GM12878 (cell line): ENCODE measurements around the gene FDXACB1. TPM values are rescaled to one million over a fixed set of nuclear protein-coding genes. Genes with fewer than 3 reads are reported as not detected.

Experiments used
- ATAC-seq: fragments of 200-7000 bp; cut with Tn5 transposase; 3 replicates; pipeline ENCODE4 v1.9.1; 2020; ENCODE audit warnings: mild to moderate bottlenecking, moderate library complexity
- BruUV-seq: library from RNA; stranded (reverse); fragments of 400-500 nt; replicated peaks from 2 replicates; lab custom pipeline; 2021; lab: Mats Ljungman, UMichigan
- CTCF ChIA-PET: fragments of 300-600 bp; sonication (Branson Sonifier 250); formaldehyde crosslinking; extraction: SDS; loops from one replicate; lab custom pipeline; 2021; ENCODE audit warnings: inconsistent platforms; lab: Yijun Ruan, JAX
- POLR2A ChIA-PET: fragments of 350-600 bp; formaldehyde crosslinking; extraction: SDS; loops from one replicate; lab custom pipeline; 2021; ENCODE audit warnings: inconsistent platforms; lab: Charles Lee
- RAD21 ChIA-PET: fragments of 300-600 bp; sonication (Branson Sonifier 250); formaldehyde crosslinking; loops from one replicate; lab custom pipeline; 2023; ENCODE audit warnings: antibody characterized with exemption; ENCODE audit not compliant: unreplicated experiment; lab: Charles Lee
- SMC1A ChIA-PET: fragments of 300-600 bp; sonication (Branson Sonifier 250); formaldehyde crosslinking; loops from one replicate; lab custom pipeline; 2023; ENCODE audit not compliant: unreplicated experiment, uncharacterized antibody; lab: Charles Lee
- DNase-seq: peaks from one replicate; pipeline ENCODE4 v3.0.0-alpha.2; 2011; ENCODE audit warnings: low read depth, low spot score
- FAIRE-seq: peaks from 3 replicates; lab custom pipeline; 2011; peaks lifted over from hg19 to GRCh38; lab: Jason Lieb, UNC
- H2AFZ ChIP-seq: 2 replicates; pipeline ENCODE4 v1.6.0; 2011; ENCODE audit warnings: low read depth, low read length, control low read depth; ENCODE audit not compliant: control insufficient read depth
- H3K27ac ChIP-seq: 2 replicates; pipeline ENCODE4 v1.5.1; 2011; ENCODE audit warnings: control low read depth; ENCODE audit not compliant: control insufficient read depth, insufficient read depth
- H3K27me3 ChIP-seq, 2 experiments: replicated peaks in 1 of 2; 2 replicates each; pipeline versions ENCODE4 v1.6.0 to v1.6.1; 2011; ENCODE audit warnings: low read length in 1 of 2; ENCODE audit not compliant: control insufficient read depth in 2 of 2, insufficient read depth in 2 of 2
- H3K36me3 ChIP-seq, 2 experiments: 2 replicates each; pipeline ENCODE4 v1.5.1; 2011; ENCODE audit warnings: low read length in 1 of 2; ENCODE audit not compliant: control insufficient read depth in 2 of 2, insufficient read depth in 2 of 2
- H3K4me1 ChIP-seq: 2 replicates; pipeline ENCODE4 v1.6.1; 2011; ENCODE audit warnings: mild to moderate bottlenecking, low read length, moderate library complexity, mixed read lengths; ENCODE audit not compliant: control insufficient read depth, insufficient read depth
- H3K4me2 ChIP-seq: 2 replicates; pipeline ENCODE4 v1.6.0; 2011; ENCODE audit warnings: control low read depth; ENCODE audit not compliant: control insufficient read depth, insufficient read depth
- H3K4me3 ChIP-seq: fragments of 200-600 bp; sonication (generic); 2 replicates; pipeline ENCODE4 v1.5.1; 2016
- H3K79me2 ChIP-seq: 2 replicates; pipeline ENCODE4 v1.6.0; 2011; ENCODE audit warnings: low read length; ENCODE audit not compliant: control insufficient read depth, insufficient read depth
- H3K9ac ChIP-seq: 2 replicates; pipeline ENCODE4 v1.8.0; 2011; ENCODE audit warnings: low read length, control low read depth, mixed read lengths; ENCODE audit not compliant: control insufficient read depth, insufficient read depth
- H3K9me3 ChIP-seq: replicated peaks from 3 replicates; pipeline ENCODE4 v1.5.1; 2011; ENCODE audit warnings: mild to moderate bottlenecking, low read length; ENCODE audit not compliant: control insufficient read depth, insufficient read depth
- H4K20me1 ChIP-seq: 2 replicates; pipeline ENCODE4 v1.6.0; 2011; ENCODE audit not compliant: control insufficient read depth, insufficient read depth
- BACH1 ChIP-seq: fragments of 450-650 bp; IDR thresholded peaks from 2 replicates; pipeline ENCODE4 v1.6.1; 2017; ENCODE audit warnings: mild to moderate bottlenecking, borderline replicate concordance
- CBX5 ChIP-seq: sonication (generic); IDR thresholded peaks from 2 replicates; pipeline ENCODE4 v1.6.1; 2016; ENCODE audit warnings: low read depth, moderate library complexity, mild to moderate bottlenecking, inconsistent platforms
- CREM ChIP-seq: IDR thresholded peaks from 2 replicates; pipeline ENCODE4 v1.6.1; 2014; ENCODE audit warnings: antibody characterized with exemption, low read depth
- DPF2 ChIP-seq: fragments of 450-650 bp; IDR thresholded peaks from 2 replicates; pipeline ENCODE4 v1.6.1; 2017; ENCODE audit warnings: mild to moderate bottlenecking
- EGR1 ChIP-seq, 2 experiments: IDR thresholded peaks; 1 replicate in 1 of 2; 2 replicates in 1 of 2; pipeline ENCODE4 v1.6.1; 2011 to 2012; ENCODE audit warnings: low read depth in 2 of 2, low read length in 2 of 2, borderline replicate concordance in 1 of 2, mild to moderate bottlenecking in 1 of 2, moderate library complexity in 1 of 2
- EP300 ChIP-seq, 2 experiments: fragments of 150-350 bp in 1 of 2; IDR thresholded peaks; 2 replicates each; pipeline ENCODE4 v1.6.1; 2011 to 2012; ENCODE audit warnings: low read depth in 2 of 2, low read length in 2 of 2, borderline replicate concordance in 1 of 2, improper control_type of control experiment in 1 of 2, inconsistent platforms in 1 of 2; ENCODE audit not compliant: control insufficient read depth in 1 of 2
- EZH2 ChIP-seq: IDR thresholded peaks from 2 replicates; pipeline ENCODE4 v1.6.1; 2012; ENCODE audit warnings: low read depth, mild to moderate bottlenecking, control low read depth, inconsistent platforms, low read length, borderline replicate concordance; ENCODE audit not compliant: control insufficient read depth
- NRF1 ChIP-seq: conservative IDR thresholded peaks from 2 replicates; pipeline ENCODE4 v1.6.1; 2011; ENCODE audit warnings: mild to moderate bottlenecking, low read depth, low read length, improper control_type of control experiment
- TBL1XR1 ChIP-seq: IDR thresholded peaks from 2 replicates; pipeline ENCODE4 v1.6.1; 2012; ENCODE audit warnings: low read depth, low read length, improper control_type of control experiment
- ZNF207 ChIP-seq: fragments of 450-650 bp; IDR thresholded peaks from 2 replicates; pipeline ENCODE4 v1.6.1; 2014; ENCODE audit warnings: antibody characterized with exemption, mild to moderate bottlenecking, borderline replicate concordance
- ZNF24 ChIP-seq: fragments of 450-650 bp; IDR thresholded peaks from 2 replicates; pipeline ENCODE4 v1.6.1; 2017; ENCODE audit warnings: antibody characterized with exemption, mild to moderate bottlenecking
- WGBS: methylation state at CpG from one replicate; pipeline ENCODE4 v1.1.6; 2016; ENCODE audit warnings: low lambda C conversion rate; ENCODE audit not compliant: insufficient replicate concordance, insufficient coverage; ENCODE audit errors: missing lambda C conversion rate; 5-methylcytosine and 5-hydroxymethylcytosine counted together
- in situ Hi-C: fragments of 300-500 bp; cut with MboI; formaldehyde crosslinking; loops from 9 replicates; pipeline ENCODE4 v1.14.3; 2018; ENCODE audit warnings: mixed read lengths
- intact Hi-C: fragments of 100-400 bp; cut with micrococcal nuclease; formaldehyde crosslinking; loops from one replicate; pipeline ENCODE4 v1.14.2; 2022; ENCODE audit not compliant: unreplicated experiment
- polyA plus RNA-seq, 11 experiments: library from polyadenylated mRNA; depleted of rRNA in 4 of 11; unstranded in 6 of 11; stranded (reverse) in 5 of 11; fragments of >200 nt; fragmentation: Nextera tagmentation in 4 of 11; fragmentation: Illumina TruSeq in 1 of 11; extraction: Ambion mirVana in 4 of 11; extraction: Trizol in 1 of 11; gene quantifications; 1 replicate in 1 of 11; 2 replicates in 10 of 11; pipeline versions ENCODE4 v1.2.1 to v1.2.3, GENCODE V29; 2011 to 2016; ENCODE audit warnings: inconsistent platforms in 2 of 11, missing spikeins in 2 of 11, low read depth in 1 of 11
- total RNA-seq, 4 experiments: library from RNA; depleted of rRNA in 3 of 4; stranded (reverse); fragments of >200 nt in 3 of 4; fragmentation: Illumina TruSeq in 1 of 4; extraction: Trizol in 1 of 4; gene quantifications; 2 replicates each; pipeline versions ENCODE4 v1.2.1 to v1.2.3, GENCODE V29; 2013 to 2021
- TF ChIP-seq, protein P1 (sequence below): fragments of 450-650 bp; IDR thresholded peaks from 2 replicates; pipeline ENCODE4 v1.6.1; 2018; ENCODE audit warnings: mild to moderate bottlenecking, low read depth, moderate library complexity; ENCODE audit not compliant: partially characterized antibody
- TF ChIP-seq, protein P2 (sequence below): IDR thresholded peaks from 2 replicates; pipeline ENCODE4 v1.6.1; 2012; ENCODE audit warnings: low read depth, low read length, improper control_type of control experiment
- TF ChIP-seq, protein P3 (sequence below): fragments of 450-650 bp; IDR thresholded peaks from 2 replicates; pipeline ENCODE4 v1.6.1; 2018; ENCODE audit warnings: borderline replicate concordance, mild to moderate bottlenecking; ENCODE audit not compliant: partially characterized antibody

The FDXACB1 gene
- total and polyA plus RNA-seq, 10 of the 15 experiments (the other 5 are each of a cell fraction or from before 2014, with no cell fraction given) = 7.4 to 13.3 (median 9.7) TPM

DNA sequence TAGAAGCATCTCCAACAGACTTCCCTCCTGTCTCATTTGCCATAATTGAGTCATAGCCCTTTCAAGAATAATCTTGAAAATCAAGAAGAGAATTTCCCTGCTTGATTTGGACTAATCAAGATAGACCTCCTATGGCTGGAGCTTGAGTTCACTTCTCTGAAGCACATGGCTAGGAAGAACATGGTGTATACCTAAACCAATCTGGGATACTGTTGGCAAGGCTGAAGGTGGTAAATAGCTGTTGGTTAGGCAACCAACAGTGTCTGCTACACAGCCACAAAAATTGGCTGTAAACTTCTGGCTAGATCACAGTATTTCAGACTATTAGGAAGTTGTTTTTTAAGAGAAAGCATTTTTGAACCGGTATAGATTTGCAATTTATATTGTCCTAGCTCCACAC lies 27.7 kb upstream of the FDXACB1 start (continued):
- TF ChIP-seq CBX5 = no peak
- TF ChIP-seq ZNF207 = no peak

DNA sequence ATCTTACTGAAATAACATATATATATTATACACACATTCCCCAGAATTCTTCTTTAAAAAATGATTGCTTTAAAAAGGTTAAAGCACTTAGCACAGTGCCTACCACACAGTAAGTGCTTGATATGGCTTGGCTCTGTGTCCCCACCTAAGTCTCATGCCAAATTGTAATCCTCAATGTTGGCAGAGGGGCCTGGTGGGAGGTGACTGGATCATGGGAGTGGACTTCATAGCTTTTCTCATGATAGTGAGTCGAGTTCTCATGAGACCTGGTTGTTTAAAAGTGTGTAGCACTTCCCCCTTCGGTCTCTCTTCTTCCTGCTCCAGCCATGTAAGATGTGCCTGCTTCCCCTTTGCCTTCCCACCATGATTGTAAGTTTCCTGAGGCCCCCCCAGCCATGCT lies 26.4 kb upstream of the FDXACB1 start:
- Histone ChIP-seq H4K20me1 (no peaks in the 10 kb centered on the region), H3K4me1 (no peaks in the 10 kb centered on the region), H3K9me3 (no peaks in the 10 kb centered on the region), H3K4me2 (no peak overlapping the region), H3K9ac (no peak overlapping the region), H2AFZ (no peak overlapping the region), H3K4me3 (no peak overlapping the region), H3K36me3 (no peaks in the 10 kb centered on the region), H3K27me3 (no peaks in the 10 kb centered on the region), H3K79me2 (no peaks in the 10 kb centered on the region), H3K27ac (no peak overlapping the region)
- FAIRE-seq = no peak
- RAD21 ChIA-PET = no interaction called here
- BruUV-seq = no TSS peak
- intact Hi-C loops = no loop called here
- in situ Hi-C loops = no loop called here
- CTCF ChIA-PET = no interaction called here
- SMC1A ChIA-PET = interaction anchor here (0.7 kb wide), 1 partner anchor 10 kb away, joined by 4 read pairs; no protein-coding TSS in a partner anchor
- POLR2A ChIA-PET = interaction anchor here (0.6 kb wide), 1 partner anchor 11 kb away, joined by 3 read pairs; no protein-coding TSS in a partner anchor
- 0% methylated on average over 2 of the region's 2 CpGs for WGBS
- ATAC-seq = no peak
- no peak for DNase-seq
- no peak for TF ChIP-seq DPF2
- TF ChIP-seq CREM = no peak
- TF ChIP-seq, protein P1, sequence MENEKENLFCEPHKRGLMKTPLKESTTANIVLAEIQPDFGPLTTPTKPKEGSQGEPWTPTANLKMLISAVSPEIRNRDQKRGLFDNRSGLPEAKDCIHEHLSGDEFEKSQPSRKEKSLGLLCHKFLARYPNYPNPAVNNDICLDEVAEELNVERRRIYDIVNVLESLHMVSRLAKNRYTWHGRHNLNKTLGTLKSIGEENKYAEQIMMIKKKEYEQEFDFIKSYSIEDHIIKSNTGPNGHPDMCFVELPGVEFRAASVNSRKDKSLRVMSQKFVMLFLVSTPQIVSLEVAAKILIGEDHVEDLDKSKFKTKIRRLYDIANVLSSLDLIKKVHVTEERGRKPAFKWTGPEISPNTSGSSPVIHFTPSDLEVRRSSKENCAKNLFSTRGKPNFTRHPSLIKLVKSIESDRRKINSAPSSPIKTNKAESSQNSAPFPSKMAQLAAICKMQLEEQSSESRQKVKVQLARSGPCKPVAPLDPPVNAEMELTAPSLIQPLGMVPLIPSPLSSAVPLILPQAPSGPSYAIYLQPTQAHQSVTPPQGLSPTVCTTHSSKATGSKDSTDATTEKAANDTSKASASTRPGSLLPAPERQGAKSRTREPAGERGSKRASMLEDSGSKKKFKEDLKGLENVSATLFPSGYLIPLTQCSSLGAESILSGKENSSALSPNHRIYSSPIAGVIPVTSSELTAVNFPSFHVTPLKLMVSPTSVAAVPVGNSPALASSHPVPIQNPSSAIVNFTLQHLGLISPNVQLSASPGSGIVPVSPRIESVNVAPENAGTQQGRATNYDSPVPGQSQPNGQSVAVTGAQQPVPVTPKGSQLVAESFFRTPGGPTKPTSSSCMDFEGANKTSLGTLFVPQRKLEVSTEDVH = no peak
- TF ChIP-seq, protein P2, sequence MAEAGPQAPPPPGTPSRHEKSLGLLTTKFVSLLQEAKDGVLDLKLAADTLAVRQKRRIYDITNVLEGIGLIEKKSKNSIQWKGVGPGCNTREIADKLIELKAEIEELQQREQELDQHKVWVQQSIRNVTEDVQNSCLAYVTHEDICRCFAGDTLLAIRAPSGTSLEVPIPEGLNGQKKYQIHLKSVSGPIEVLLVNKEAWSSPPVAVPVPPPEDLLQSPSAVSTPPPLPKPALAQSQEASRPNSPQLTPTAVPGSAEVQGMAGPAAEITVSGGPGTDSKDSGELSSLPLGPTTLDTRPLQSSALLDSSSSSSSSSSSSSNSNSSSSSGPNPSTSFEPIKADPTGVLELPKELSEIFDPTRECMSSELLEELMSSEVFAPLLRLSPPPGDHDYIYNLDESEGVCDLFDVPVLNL = no peak
- no peak for TF ChIP-seq NRF1
- TF ChIP-seq, protein P3, sequence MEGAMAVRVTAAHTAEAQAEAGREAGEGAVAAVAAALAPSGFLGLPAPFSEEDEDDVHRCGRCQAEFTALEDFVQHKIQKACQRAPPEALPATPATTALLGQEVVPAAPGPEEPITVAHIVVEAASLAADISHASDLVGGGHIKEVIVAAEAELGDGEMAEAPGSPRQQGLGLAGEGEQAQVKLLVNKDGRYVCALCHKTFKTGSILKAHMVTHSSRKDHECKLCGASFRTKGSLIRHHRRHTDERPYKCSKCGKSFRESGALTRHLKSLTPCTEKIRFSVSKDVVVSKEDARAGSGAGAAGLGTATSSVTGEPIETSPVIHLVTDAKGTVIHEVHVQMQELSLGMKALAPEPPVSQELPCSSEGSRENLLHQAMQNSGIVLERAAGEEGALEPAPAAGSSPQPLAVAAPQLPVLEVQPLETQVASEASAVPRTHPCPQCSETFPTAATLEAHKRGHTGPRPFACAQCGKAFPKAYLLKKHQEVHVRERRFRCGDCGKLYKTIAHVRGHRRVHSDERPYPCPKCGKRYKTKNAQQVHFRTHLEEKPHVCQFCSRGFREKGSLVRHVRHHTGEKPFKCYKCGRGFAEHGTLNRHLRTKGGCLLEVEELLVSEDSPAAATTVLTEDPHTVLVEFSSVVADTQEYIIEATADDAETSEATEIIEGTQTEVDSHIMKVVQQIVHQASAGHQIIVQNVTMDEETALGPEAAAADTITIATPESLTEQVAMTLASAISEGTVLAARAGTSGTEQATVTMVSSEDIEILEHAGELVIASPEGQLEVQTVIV = no peak
- TF ChIP-seq TBL1XR1 = no peak
- no peak for TF ChIP-seq EP300 (IDR thresholded peaks at IDR 0.05; ENCODE audit: borderline replicate concordance in 1 of 2, control insufficient read depth in 1 of 2, low read depth in 2 of 2, low read length in 2 of 2)
- TF ChIP-seq EZH2 = no peak
- no peak for TF ChIP-seq ZNF207
- no peak for TF ChIP-seq BACH1
- no peak for TF ChIP-seq EGR1 (IDR thresholded peaks at IDR 0.05; ENCODE audit: borderline replicate concordance in 1 of 2, low read depth in 2 of 2, low read length in 2 of 2)
- no peak for TF ChIP-seq ZNF24
